ENCODE measurements around the gene TSC22D2. TPM values are rescaled to one million over a fixed set of nuclear protein-coding genes. Genes with fewer than 3 reads are reported as not detected.

TSC22D2 gene
- total and polyA plus RNA-seq, 10 of the 15 experiments (the other 5 are each of a cell fraction or from before 2014, with no cell fraction given), result 7.4 to 19.4 (median 10.9) TPM

- TF ChIP-seq SKIL (IDR thresholded peaks at IDR 0.05; ENCODE audit: low read depth, poor library complexity, severe bottlenecking) (no peak), POU2F2 (IDR thresholded peaks at IDR 0.05; ENCODE audit: borderline replicate concordance, low read depth, low read length) (no peak), YBX1 (IDR thresholded peaks at IDR 0.05) (no peak), SIN3A (IDR thresholded peaks at IDR 0.05; ENCODE audit: low read depth, low read length) (no peak), ZNF384 (IDR thresholded peaks at IDR 0.05; ENCODE audit: borderline replicate concordance, low read depth, low read length) (no peak), PML (IDR thresholded peaks at IDR 0.05; ENCODE audit: low read length) (no peak), E4F1 (IDR thresholded peaks at IDR 0.05; ENCODE audit: borderline replicate concordance, partially characterized antibody) (no peak), IKZF1 (conservative IDR thresholded peaks at IDR 0.05) (no peak), SMARCA5 (IDR thresholded peaks at IDR 0.05) (no peak), MTA3 (IDR thresholded peaks at IDR 0.05; ENCODE audit: borderline replicate concordance, low read length) (no peak), MYC (IDR thresholded peaks at IDR 0.05; ENCODE audit: insufficient read depth, insufficient read length, insufficient replicate concordance, low read length, severe bottlenecking) (no peak)
Measured at GRCh38 chr3:150454622-150455021, 46.5 kb downstream of the TSC22D2 start (continued).

Measured in GM12878 (cell line).